DMS53 (cell line): ENCODE data around the gene TSHZ1.
"Not testable (repeated sequence)": the region's sequence is repeated elsewhere in the genome, so short reads cannot be mapped to it uniquely, and the experiment has no call there.

Source experiments
- DNase-seq: peaks from one replicate; lab custom pipeline; 2025; lab: John Stamatoyannopoulos, UW

TSHZ1 gene

GRCh38 chr18:75307530-75307929 is 96.9 kb downstream of the TSHZ1 start:
- DNase-seq, result no peak

GRCh38 chr18:75309564-75309963 is 99.0 kb downstream of the TSHZ1 start:
- DNase-seq, result peak; percentile 21

- peak; percentile 21 for DNase-seq
These were observed 103.5 kb downstream of the TSHZ1 start for GRCh38 chr18:75314117-75314516.

GRCh38 chr18:75314606-75315005 is 104.0 kb downstream of the TSHZ1 start:
- no peak for DNase-seq

- no peak for DNase-seq
These were observed 105.6 kb downstream of the TSHZ1 start for GRCh38 chr18:75316223-75316622.

- DNase-seq, result no peak
These were observed 106.2 kb downstream of the TSHZ1 start for GRCh38 chr18:75316826-75317225.

GRCh38 chr18:75317300-75317699 is 106.7 kb downstream of the TSHZ1 start:
- no peak for DNase-seq

GRCh38 chr18:75317703-75318102 is 107.1 kb downstream of the TSHZ1 start:
- DNase-seq, result no peak

- DNase-seq, result no peak
These were observed 109.3 kb downstream of the TSHZ1 start for GRCh38 chr18:75319905-75320304.

- DNase-seq, result no peak
These were observed 109.9 kb downstream of the TSHZ1 start for GRCh38 chr18:75320506-75320905.

- DNase-seq, result no peak
These were observed 110.8 kb downstream of the TSHZ1 start for GRCh38 chr18:75321431-75321830.

GRCh38 chr18:75322206-75322605 is 111.6 kb downstream of the TSHZ1 start:
- DNase-seq, result no peak

- no peak for DNase-seq
These were observed 113.4 kb downstream of the TSHZ1 start for GRCh38 chr18:75323821-75324585.

GRCh38 chr18:75324686-75325257 is 114.2 kb downstream of the TSHZ1 start:
- no peak for DNase-seq

GRCh38 chr18:75329753-75330152 is 119.2 kb downstream of the TSHZ1 start:
- DNase-seq, result not testable (repeated sequence)

GRCh38 chr18:75330308-75330707 is 119.7 kb downstream of the TSHZ1 start:
- no peak for DNase-seq

- no peak for DNase-seq
These were observed 124.3 kb downstream of the TSHZ1 start for GRCh38 chr18:75334869-75335268.

GRCh38 chr18:75335511-75335910 is 124.9 kb downstream of the TSHZ1 start:
- no peak for DNase-seq

- no peak for DNase-seq
These were observed 126.2 kb downstream of the TSHZ1 start for GRCh38 chr18:75336767-75337166.

- no peak for DNase-seq
These were observed 126.8 kb downstream of the TSHZ1 start for GRCh38 chr18:75337348-75337747.

GRCh38 chr18:75338631-75339030 is 128.0 kb downstream of the TSHZ1 start:
- DNase-seq, result no peak
